Chondrocyte (in vitro differentiated cells): ENCODE measurements around the gene ZMYM2. TPM values are rescaled to one million over a fixed set of nuclear protein-coding genes. Genes with fewer than 3 reads are reported as not detected.

Experiments
- DNase-seq: peaks from one replicate; pipeline ENCODE4 v3.0.0; 2021; ENCODE audit warnings: mixed read lengths, low spot score
- H3K27ac Mint-ChIP-seq: one replicate; pipeline ENCODE4 v1.8.0; 2021; ENCODE audit warnings: mild to moderate bottlenecking, moderate library complexity, mixed read lengths; ENCODE audit not compliant: unreplicated experiment
- H3K27me3 Mint-ChIP-seq: 2 replicates; pipeline ENCODE4 v1.8.0; 2021; ENCODE audit warnings: low read depth, mixed read lengths
- H3K36me3 Mint-ChIP-seq: 2 replicates; pipeline ENCODE4 v1.8.0; 2021; ENCODE audit warnings: low read depth, mixed read lengths
- H3K4me1 Mint-ChIP-seq: 2 replicates; pipeline ENCODE4 v1.8.0; 2021; ENCODE audit warnings: low read depth, mild to moderate bottlenecking, mixed read lengths
- H3K4me3 Mint-ChIP-seq: one replicate; pipeline ENCODE4 v1.8.0; 2021; ENCODE audit warnings: mild to moderate bottlenecking, moderate library complexity, mixed read lengths; ENCODE audit not compliant: unreplicated experiment
- H3K9me3 Mint-ChIP-seq: 2 replicates; pipeline ENCODE4 v1.8.0; 2021; ENCODE audit warnings: low read depth, mixed read lengths
- CTCF ChIP-seq: fragments of 200-600 bp; sonication (generic); IDR thresholded peaks from 2 replicates; pipeline ENCODE4 v1.5.0; 2021; ENCODE audit warnings: antibody characterized with exemption, mild to moderate bottlenecking, moderate library complexity
- total RNA-seq: library from RNA; stranded (reverse); gene quantifications from 3 replicates; pipeline ENCODE4 v1.2.1, GENCODE V29; 2021

Gene ZMYM2
- total RNA-seq, 1 donor from 2014 or later: 87.5 TPM

- no peaks in the 10 kb centered on the region for H3K27me3 Mint-ChIP-seq
- no peak overlapping the region for H3K4me3 Mint-ChIP-seq
- H3K4me1 Mint-ChIP-seq: peaks cover 1% of the 10 kb centered on the region
- H3K27ac Mint-ChIP-seq: no peak overlapping the region
- DNase-seq: no peak
- no peaks in the 10 kb centered on the region for H3K9me3 Mint-ChIP-seq
- TF ChIP-seq CTCF: no peak
- peaks cover 24% of the 10 kb centered on the region for H3K36me3 Mint-ChIP-seq
Measured at GRCh38 chr13:20054586-20054985, 96.1 kb downstream of the ZMYM2 start.

GRCh38 chr13:20057214-20057613, 98.7 kb downstream of the ZMYM2 start:
- DNase-seq: no peak
- no peak for TF ChIP-seq CTCF
- Mint-ChIP-seq H3K9me3 (no peaks in the 10 kb centered on the region), H3K36me3 (peaks cover 21% of the 10 kb centered on the region), H3K4me1 (peaks cover 9% of the 10 kb centered on the region), H3K27me3 (no peaks in the 10 kb centered on the region), H3K4me3 (no peak overlapping the region), H3K27ac (no peak overlapping the region)

- H3K4me1 Mint-ChIP-seq: peaks cover 9% of the 10 kb centered on the region
- H3K27ac Mint-ChIP-seq: peak overlapping the region; percentile 9
- H3K36me3 Mint-ChIP-seq: peaks cover 18% of the 10 kb centered on the region
- no peak for DNase-seq
- H3K9me3 Mint-ChIP-seq: no peaks in the 10 kb centered on the region
- peak; percentile 71 for TF ChIP-seq CTCF
- H3K4me3 Mint-ChIP-seq: no peak overlapping the region
- H3K27me3 Mint-ChIP-seq: no peaks in the 10 kb centered on the region
Measured at GRCh38 chr13:20057963-20058362, 99.4 kb downstream of the ZMYM2 start.

- no peak overlapping the region for H3K27ac Mint-ChIP-seq
- TF ChIP-seq CTCF: no peak
- H3K9me3 Mint-ChIP-seq: no peaks in the 10 kb centered on the region
- DNase-seq: no peak
- H3K36me3 Mint-ChIP-seq: peaks cover 18% of the 10 kb centered on the region
- peaks cover 9% of the 10 kb centered on the region for H3K4me1 Mint-ChIP-seq
- no peak overlapping the region for H3K4me3 Mint-ChIP-seq
- H3K27me3 Mint-ChIP-seq: no peaks in the 10 kb centered on the region
Measured at GRCh38 chr13:20058476-20058875, 99.9 kb downstream of the ZMYM2 start.

- no peaks in the 10 kb centered on the region for H3K27me3 Mint-ChIP-seq
- H3K36me3 Mint-ChIP-seq: peaks cover 22% of the 10 kb centered on the region
- DNase-seq: no peak
- peaks cover 9% of the 10 kb centered on the region for H3K4me1 Mint-ChIP-seq
- H3K9me3 Mint-ChIP-seq: no peaks in the 10 kb centered on the region
- H3K27ac Mint-ChIP-seq: no peak overlapping the region
- H3K4me3 Mint-ChIP-seq: no peak overlapping the region
- TF ChIP-seq CTCF: no peak
Measured at GRCh38 chr13:20064128-20064527, 105.6 kb downstream of the ZMYM2 start.
